ENCODE results near the gene PTPRN2. TPM values are rescaled to one million over a fixed set of nuclear protein-coding genes. Genes with fewer than 3 reads are reported as not detected.

The PTPRN2 gene
- total RNA-seq, 1 donor from 2014 or later = 15.4 TPM

- Mint-ChIP-seq H3K4me1 (ENCODE audit: unreplicated experiment) (no peaks in the 10 kb centered on the region), H3K4me3 (no peak overlapping the region), H3K9me3 (no peaks in the 10 kb centered on the region), H3K27ac (no peak overlapping the region), H3K36me3 (no peaks in the 10 kb centered on the region), H3K27me3 (no peaks in the 10 kb centered on the region)
- no peak for DNase-seq (ENCODE audit: extremely low spot score, unreplicated experiment)
- no peak for TF ChIP-seq CTCF (conservative IDR thresholded peaks at IDR 0.05)
Measured at GRCh38 chr7:158241919-158242318, 345.7 kb downstream of the PTPRN2 start.

GRCh38 chr7:158240801-158241200, 346.8 kb downstream of the PTPRN2 start:
- H3K4me3 Mint-ChIP-seq = no peak overlapping the region
- no peak for TF ChIP-seq CTCF (conservative IDR thresholded peaks at IDR 0.05)
- H3K9me3 Mint-ChIP-seq = no peaks in the 10 kb centered on the region
- H3K36me3 Mint-ChIP-seq = no peaks in the 10 kb centered on the region
- no peaks in the 10 kb centered on the region for H3K27me3 Mint-ChIP-seq
- DNase-seq (ENCODE audit: extremely low spot score, unreplicated experiment) = no peak
- no peaks in the 10 kb centered on the region for H3K4me1 Mint-ChIP-seq (ENCODE audit: unreplicated experiment)
- no peak overlapping the region for H3K27ac Mint-ChIP-seq

- Mint-ChIP-seq H3K27ac (no peak overlapping the region), H3K27me3 (no peaks in the 10 kb centered on the region), H3K4me3 (no peak overlapping the region), H3K9me3 (no peaks in the 10 kb centered on the region), H3K4me1 (ENCODE audit: unreplicated experiment) (no peaks in the 10 kb centered on the region), H3K36me3 (no peaks in the 10 kb centered on the region)
- no peak for DNase-seq (ENCODE audit: extremely low spot score, unreplicated experiment)
- TF ChIP-seq CTCF (conservative IDR thresholded peaks at IDR 0.05) = no peak
Measured at GRCh38 chr7:158239290-158239981, 348.2 kb downstream of the PTPRN2 start.

GRCh38 chr7:158238616-158239289, 348.9 kb downstream of the PTPRN2 start:
- no peak overlapping the region for H3K27ac Mint-ChIP-seq

GRCh38 chr7:158237672-158238335, 349.8 kb downstream of the PTPRN2 start:
- Mint-ChIP-seq H3K9me3 (no peaks in the 10 kb centered on the region), H3K36me3 (no peaks in the 10 kb centered on the region), H3K4me1 (ENCODE audit: unreplicated experiment) (no peaks in the 10 kb centered on the region), H3K4me3 (no peak overlapping the region), H3K27ac (no peak overlapping the region), H3K27me3 (no peaks in the 10 kb centered on the region)
- no peak for TF ChIP-seq CTCF (conservative IDR thresholded peaks at IDR 0.05)
- DNase-seq (ENCODE audit: extremely low spot score, unreplicated experiment) = no peak

More at GRCh38 chr7:158238616-158239289, 348.9 kb downstream of the PTPRN2 start:
- DNase-seq (ENCODE audit: extremely low spot score, unreplicated experiment) = no peak
- H3K4me3 Mint-ChIP-seq = no peak overlapping the region
- no peaks in the 10 kb centered on the region for H3K36me3 Mint-ChIP-seq
- TF ChIP-seq CTCF (conservative IDR thresholded peaks at IDR 0.05) = no peak
- no peaks in the 10 kb centered on the region for H3K4me1 Mint-ChIP-seq (ENCODE audit: unreplicated experiment)
- H3K27me3 Mint-ChIP-seq = no peaks in the 10 kb centered on the region
- H3K9me3 Mint-ChIP-seq = no peaks in the 10 kb centered on the region

All from type B pancreatic cell (in vitro differentiated cells).